HFF-Myc (cell line): Measurements from ENCODE around the gene CORO2B.

Source experiments
- DNase-seq: peaks from one replicate; pipeline ENCODE4 v3.0.0-alpha.2; 2011; ENCODE audit warnings: low read depth; ENCODE audit errors: extremely low read depth
- H3K4me3 ChIP-seq: replicated peaks from 2 replicates; pipeline ENCODE4 v1.5.1; 2011; ENCODE audit warnings: low read depth, mild to moderate bottlenecking, control low read depth, low read length
- TF ChIP-seq, protein P1 (sequence below): IDR thresholded peaks from 2 replicates; pipeline ENCODE4 v1.5.1; 2012; ENCODE audit warnings: mild to moderate bottlenecking, low read depth, low read length, control low read depth; ENCODE audit errors: missing control alignments

Gene CORO2B

GRCh38 chr15:68641376-68641775 lies 62.6 kb downstream of the CORO2B start:
- TF ChIP-seq, protein P1, sequence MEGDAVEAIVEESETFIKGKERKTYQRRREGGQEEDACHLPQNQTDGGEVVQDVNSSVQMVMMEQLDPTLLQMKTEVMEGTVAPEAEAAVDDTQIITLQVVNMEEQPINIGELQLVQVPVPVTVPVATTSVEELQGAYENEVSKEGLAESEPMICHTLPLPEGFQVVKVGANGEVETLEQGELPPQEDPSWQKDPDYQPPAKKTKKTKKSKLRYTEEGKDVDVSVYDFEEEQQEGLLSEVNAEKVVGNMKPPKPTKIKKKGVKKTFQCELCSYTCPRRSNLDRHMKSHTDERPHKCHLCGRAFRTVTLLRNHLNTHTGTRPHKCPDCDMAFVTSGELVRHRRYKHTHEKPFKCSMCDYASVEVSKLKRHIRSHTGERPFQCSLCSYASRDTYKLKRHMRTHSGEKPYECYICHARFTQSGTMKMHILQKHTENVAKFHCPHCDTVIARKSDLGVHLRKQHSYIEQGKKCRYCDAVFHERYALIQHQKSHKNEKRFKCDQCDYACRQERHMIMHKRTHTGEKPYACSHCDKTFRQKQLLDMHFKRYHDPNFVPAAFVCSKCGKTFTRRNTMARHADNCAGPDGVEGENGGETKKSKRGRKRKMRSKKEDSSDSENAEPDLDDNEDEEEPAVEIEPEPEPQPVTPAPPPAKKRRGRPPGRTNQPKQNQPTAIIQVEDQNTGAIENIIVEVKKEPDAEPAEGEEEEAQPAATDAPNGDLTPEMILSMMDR, result no peak
- DNase-seq, result no peak
- H3K4me3 ChIP-seq, result no peak overlapping the region

DNA sequence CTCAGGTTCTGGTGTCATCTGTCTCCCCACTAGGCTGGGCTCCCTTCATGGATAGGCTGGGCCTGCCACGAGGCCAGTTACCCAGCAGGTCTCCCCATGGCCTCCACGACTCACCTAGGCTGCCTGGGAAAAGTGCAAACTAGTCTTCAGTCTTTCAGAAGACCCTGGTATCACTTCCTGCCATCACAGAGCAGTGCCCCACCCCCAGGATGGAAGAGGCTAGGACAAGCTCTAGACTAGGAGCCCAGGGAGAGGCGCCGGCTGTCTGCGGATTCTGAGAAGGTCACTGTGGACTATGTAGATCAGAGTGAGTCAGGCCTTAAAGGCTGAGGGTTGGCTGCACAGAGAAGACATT lies 63.7 kb downstream of the CORO2B start:
- DNase-seq, result no peak
- TF ChIP-seq, protein P1, result no peak
- no peak overlapping the region for H3K4me3 ChIP-seq

DNA sequence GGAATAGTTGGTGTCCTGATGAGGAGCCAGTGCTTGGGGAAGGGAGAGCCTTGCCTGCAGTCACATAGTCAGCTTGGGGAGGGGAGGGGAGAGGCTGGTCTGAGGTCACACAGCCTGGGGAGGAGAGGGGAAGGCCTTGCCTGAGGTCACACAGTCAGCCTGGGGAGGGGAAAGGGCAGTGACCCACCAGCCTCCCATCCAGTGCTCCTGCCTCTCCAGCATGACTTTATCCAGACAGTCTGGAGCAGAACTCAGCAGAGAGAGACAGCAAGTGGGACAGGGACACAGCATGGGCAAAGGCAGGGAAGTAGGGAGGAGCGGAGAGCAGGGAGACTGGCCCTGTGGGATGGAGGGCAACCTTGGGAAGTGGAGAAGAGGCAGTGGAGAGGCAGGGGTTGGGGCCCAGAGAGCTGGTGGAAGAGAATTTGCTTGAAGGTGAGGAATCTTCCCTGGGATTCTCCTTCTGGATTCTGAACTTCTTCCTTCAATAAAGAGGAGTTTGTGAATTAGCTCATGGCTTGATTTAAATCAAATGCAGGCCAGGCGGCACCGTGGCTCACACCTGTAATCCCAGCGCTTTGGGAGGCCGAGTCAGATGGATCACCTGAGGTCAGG lies 64.5 kb downstream of the CORO2B start:
- no peak overlapping the region for H3K4me3 ChIP-seq
- TF ChIP-seq, protein P1, result no peak
- DNase-seq, result no peak

DNA sequence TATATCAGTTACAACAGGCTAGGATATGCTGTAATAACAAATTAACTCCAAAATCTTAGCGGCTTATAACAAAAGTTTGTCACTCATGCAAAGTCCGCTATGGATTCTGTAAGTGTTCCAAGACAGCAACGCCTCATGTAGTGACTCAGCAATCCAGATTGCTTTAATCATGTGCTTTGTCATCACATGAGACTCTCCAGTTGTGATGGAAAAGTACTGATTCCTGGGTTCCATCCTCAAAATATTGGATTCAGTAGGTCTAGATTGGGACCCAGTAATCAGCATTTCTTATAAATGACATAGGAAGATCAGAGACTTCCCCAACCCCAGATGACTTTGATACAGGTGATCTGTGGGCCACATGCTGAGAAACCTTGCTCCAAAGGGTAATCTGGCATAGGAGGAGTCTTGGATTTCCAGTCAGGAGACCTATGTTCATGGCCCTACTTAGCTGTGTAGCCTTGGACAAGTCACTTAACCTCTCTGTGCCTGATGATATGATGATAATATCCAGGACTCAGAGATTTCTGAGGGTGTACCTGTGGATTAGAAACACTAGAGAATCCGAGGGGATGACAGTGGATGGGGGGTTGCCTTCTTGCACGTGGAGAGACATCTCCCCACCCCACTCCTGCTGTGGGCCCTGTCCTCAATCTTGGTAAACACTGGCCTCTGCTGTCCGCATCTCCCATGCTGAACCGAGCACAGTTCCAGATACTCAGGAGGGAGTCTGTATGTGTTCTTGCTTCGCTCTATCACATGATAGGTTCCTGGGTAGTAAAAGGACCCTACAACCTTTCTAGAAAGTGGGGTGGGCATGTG lies 65.5 kb downstream of the CORO2B start:
- TF ChIP-seq, protein P1, result no peak
- peak; percentile 49 for DNase-seq
- no peak overlapping the region for H3K4me3 ChIP-seq

DNA sequence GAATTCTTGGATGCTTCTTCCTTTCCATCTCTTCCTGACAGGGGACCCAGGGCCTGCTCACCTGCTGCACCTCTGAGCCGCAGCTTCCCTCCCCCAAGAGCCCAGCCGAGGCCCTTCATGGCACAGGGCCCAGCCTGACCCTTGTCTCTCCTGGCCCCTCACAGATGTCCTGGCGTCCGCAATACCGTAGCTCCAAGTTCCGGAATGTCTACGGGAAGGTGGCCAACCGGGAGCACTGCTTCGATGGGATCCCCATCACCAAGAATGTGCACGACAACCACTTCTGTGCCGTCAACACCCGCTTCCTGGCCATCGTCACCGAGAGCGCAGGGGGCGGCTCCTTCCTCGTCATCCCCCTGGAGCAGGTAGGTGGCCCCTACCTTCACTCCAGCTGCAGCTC lies 66.2 kb downstream of the CORO2B start:
- no peak for DNase-seq
- H3K4me3 ChIP-seq, result no peak overlapping the region
- TF ChIP-seq, protein P1, result no peak

- H3K4me3 ChIP-seq, result no peak overlapping the region
- no peak for DNase-seq
- TF ChIP-seq, protein P1, result no peak
Measured at GRCh38 chr15:68646156-68646555, 67.4 kb downstream of the CORO2B start.
